Activated naive CD4-positive, alpha-beta T cell treated with anti-CD3 and anti-CD28 coated beads, Interleukin-2, amount 10 ng/mL, durations not matched to agents 5 hours and 36 hours (primary cell): ENCODE measurements around the gene FRMD8. TPM values are rescaled to one million over a fixed set of nuclear protein-coding genes. Genes with fewer than 3 reads are reported as not detected.

ENCODE experiments used
- total RNA-seq, 2 experiments: library from RNA; stranded (reverse); gene quantifications; one replicate each; pipeline ENCODE4 v1.2.3, GENCODE V29; 2021

FRMD8 gene, protein sequence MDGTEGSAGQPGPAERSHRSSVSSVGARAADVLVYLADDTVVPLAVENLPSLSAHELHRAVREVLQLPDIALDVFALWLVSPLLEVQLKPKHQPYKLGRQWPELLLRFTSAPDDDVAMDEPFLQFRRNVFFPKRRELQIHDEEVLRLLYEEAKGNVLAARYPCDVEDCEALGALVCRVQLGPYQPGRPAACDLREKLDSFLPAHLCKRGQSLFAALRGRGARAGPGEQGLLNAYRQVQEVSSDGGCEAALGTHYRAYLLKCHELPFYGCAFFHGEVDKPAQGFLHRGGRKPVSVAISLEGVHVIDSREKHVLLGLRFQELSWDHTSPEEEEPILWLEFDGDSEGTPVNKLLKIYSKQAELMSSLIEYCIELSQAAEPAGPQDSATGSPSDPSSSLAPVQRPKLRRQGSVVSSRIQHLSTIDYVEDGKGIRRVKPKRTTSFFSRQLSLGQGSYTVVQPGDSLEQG
- total RNA-seq = 10 to 100 TPM; 45.8 to 49.6 TPM

DNA sequence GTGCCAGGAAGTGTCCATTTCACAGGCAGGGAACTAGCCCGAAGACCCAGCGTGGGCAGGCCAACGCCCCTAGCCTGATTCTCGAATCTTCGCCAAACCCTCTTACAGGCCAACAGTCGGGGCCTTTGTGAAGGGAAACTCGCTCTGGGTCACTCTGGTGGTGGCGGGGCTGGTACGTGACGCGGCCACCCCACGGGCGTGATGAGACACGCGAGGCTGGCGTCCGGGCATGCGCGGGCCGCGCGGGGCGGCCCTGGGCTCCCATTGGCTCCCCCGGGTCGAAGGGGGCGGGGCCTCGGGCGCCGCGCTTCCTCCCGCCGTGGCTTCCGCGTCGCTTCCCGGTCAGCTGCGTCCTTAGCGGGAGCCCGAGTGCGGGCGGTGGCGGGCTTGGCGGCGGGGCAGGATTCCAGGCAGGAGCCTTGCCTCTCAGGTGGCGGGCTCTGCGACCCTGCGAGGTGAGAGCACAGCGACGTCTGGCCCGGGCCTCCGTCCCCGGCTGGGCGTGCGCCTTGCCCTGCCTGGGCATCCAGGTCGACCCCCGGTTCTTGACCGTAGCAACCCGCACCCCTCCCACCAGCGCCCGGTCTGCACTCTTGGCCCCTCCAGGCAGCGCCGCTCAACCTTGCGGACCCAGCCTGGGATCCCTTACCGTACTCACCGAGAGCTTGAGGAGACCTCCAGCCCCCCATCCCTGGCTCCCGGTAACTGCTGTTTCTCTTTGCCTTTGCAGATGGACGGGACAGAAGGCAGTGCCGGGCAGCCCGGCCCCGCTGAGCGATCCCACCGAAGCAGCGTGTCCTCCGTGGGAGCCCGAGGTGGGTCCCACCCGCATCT lies at the start of gene FRMD8:
Gene FRMD8, plus strand, starts transcription at position 331 of the 834 bp plus-strand sequence. Its CDS starts 400 bp downstream, at position 731.

DNA sequence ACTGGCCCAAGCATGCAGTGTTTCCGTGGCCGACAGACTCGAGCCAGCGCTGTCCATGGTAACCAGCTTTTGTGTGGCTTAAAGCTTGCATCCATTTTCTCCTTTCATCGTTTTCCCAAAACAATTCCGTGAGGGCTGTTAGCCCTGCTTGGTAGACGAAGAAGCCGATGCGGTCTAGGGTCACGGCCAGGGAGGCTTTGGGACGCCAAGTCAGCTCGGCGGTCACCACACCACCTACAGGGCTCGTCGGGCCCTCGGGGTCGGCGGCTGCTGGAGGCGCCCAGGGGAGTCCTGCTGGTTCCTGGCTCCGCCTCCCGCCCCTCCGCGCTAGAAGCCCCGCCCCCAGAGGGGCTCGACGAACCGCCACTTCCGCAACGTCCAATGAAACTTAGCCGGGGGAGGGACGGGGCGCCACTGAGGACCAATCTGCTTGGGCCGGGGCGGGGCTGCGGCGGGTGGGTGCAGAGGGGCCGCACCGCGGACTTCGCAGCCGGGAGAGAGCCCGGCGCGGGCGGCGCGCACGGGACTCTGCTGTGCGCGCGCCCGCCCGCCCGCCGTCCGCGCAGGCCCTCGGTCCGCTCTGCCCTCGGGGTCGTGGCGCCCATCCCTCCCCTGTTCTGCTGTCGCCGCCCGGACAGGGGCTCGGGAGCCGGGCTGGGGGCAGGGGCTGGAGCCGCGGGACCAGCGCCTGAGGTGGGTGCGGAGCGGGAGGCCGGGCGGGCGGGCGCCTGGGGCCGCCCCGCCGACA lies 32.0 kb upstream of the FRMD8 start, which contains the start of gene TIGD3:
Gene TIGD3, plus strand, starts transcription at position 487 of the 748 bp plus-strand sequence. CDS start 1,058 bp downstream, outside the sequence.

DNA sequence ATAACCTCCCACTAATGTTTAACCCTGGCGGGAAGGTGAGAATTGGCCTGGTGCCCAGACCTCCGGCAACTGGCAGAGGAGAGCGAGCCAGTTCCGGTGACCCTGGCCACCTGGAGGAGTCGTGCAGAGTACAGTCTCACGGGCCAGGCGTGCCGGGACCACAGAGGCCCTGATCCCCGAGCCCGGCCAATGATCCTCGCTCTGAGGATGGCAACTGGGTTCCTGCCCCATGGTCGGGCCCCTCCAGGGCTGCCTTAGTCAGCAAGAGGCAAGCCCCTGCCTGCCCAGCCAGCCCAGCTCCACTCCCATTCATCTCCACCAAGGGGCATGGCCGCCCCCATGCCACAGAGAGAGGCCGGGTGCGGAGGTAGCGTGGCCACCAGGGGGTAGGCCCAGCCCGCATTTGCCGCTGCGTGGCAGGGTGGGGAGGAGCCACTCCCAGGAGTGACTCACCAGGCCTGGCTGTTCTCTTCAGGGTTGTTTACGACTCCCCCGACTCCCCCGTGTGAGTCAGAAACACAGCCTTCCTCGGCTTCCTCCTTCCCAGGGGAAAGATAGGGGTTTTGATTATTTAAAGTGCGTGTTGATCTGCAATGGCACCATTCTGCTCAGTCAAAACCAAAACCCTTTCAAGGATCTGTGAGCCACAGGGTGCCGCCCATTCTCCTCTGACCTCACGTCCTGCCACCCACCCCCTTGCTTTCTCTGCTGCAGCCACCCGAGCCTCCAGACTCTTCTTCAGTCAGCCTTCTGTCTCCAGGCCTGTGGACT lies 4.2 kb upstream of the FRMD8 start, which contains the start of gene SLC25A45:
Gene SLC25A45, minus strand, starts transcription at position 614 of the 771 bp plus-strand sequence. CDS start 695 bp downstream, outside the sequence.

DNA sequence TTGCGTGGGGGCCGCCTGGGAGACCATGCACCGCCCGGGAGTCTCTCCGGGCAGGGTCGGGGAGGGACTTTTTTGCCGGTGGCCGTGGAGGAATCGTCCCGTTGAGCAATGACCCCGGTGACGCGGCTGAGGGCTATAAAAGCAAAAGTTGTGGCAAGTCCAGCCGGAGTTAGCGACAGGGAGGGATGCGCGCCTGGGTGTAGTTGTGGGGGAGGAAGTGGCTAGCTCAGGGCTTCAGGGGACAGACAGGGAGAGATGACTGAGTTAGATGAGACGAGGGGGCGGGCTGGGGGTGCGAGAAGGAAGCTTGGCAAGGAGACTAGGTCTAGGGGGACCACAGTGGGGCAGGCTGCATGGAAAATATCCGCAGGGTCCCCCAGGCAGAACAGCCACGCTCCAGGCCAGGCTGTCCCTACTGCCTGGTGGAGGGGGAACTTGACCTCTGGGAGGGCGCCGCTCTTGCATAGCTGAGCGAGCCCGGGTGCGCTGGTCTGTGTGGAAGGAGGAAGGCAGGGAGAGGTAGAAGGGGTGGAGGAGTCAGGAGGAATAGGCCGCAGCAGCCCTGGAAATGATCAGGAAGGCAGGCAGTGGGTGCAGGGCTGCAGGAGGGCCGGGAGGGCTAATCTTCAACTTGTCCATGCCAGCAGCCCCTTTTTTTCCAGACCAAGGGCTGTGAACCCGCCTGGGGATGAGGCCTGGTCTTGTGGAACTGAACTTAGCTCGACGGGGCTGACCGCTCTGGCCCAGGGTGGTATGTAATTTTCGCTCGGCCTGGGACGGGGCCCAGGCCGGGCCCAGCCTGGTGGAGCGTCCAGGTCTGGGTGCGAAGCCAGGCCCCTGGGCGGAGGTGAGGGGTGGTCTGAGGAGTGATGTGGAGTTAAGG lies 36.4 kb downstream of the FRMD8 start, which contains the start of gene NEAT1:
Gene NEAT1, plus strand, starts transcription at position 166 of the 883 bp plus-strand sequence.

Other genes with a start within 250 kb of the FRMD8 start
- gene SPDYC, start 216.4 kb upstream of the FRMD8 start, total RNA-seq = not detected
- gene CAPN1, start 204.7 kb upstream of the FRMD8 start, total RNA-seq = 100 to 1,000 TPM; 161 to 168 TPM
- 10 to 100 TPM; 35.9 to 37.6 TPM for gene POLA2, start 124.7 kb upstream of the FRMD8 start, total RNA-seq
- gene CDC42EP2, start 71.8 kb upstream of the FRMD8 start, total RNA-seq = under 1 TPM in 1 of 2 experiments, not detected in 1; 0.48 TPM
- gene DPF2, start 52.8 kb upstream of the FRMD8 start, total RNA-seq = 10 to 100 TPM; 61.1 to 61.9 TPM
- gene TIGD3, start 31.9 kb upstream of the FRMD8 start, total RNA-seq = under 1 TPM; 0.75 to 0.81 TPM
- gene SLC25A45, start 4.0 kb upstream of the FRMD8 start, total RNA-seq = 10 to 100 TPM; 35.5 to 41.0 TPM
- gene NEAT1, start 36.2 kb downstream of the FRMD8 start, total RNA-seq = 100 to 1,000 TPM; 658 to 899 TPM
- gene MALAT1, start 112.4 kb downstream of the FRMD8 start, total RNA-seq = 1,000 to 10,000 TPM; 6,276 to 7,533 TPM
- gene SCYL1, start 138.4 kb downstream of the FRMD8 start, total RNA-seq = 10 to 100 TPM; 56.9 to 59.3 TPM
- gene LTBP3, start 171.7 kb downstream of the FRMD8 start, total RNA-seq = 10 to 100 TPM; 84.0 to 91.3 TPM
- 10 to 100 TPM; 28.0 to 29.7 TPM for gene ZNRD2, start 183.8 kb downstream of the FRMD8 start, total RNA-seq
- gene FAM89B, start 185.9 kb downstream of the FRMD8 start, total RNA-seq = 10 to 100 TPM; 33.8 to 38.7 TPM
- gene EHBP1L1, start 189.4 kb downstream of the FRMD8 start, total RNA-seq = 10 to 100 TPM; 81.9 to 82.0 TPM
- gene KCNK7, start 209.2 kb downstream of the FRMD8 start, total RNA-seq = 1 to 10 TPM; 1.0 to 1.1 TPM
- gene MAP3K11, start 227.6 kb downstream of the FRMD8 start, total RNA-seq = 10 to 100 TPM; 57.3 to 58.1 TPM
- gene PCNX3, start 229.1 kb downstream of the FRMD8 start, total RNA-seq = 10 to 100 TPM; 41.9 to 42.4 TPM